OCI-LY3 (cell line): ENCODE data around the gene FBH1.
"Not testable (repeated sequence)": the region's sequence is repeated elsewhere in the genome, so short reads cannot be mapped to it uniquely, and the experiment has no call there.

Experiments
- EZH2phosphoT487 ChIP-seq: fragments of 200-600 bp; shearing (Covaris generic); IDR thresholded peaks from 2 replicates; pipeline ENCODE4 v1.6.1; 2018; ENCODE audit warnings: antibody characterized with exemption, mixed run types, low read depth
- TF ChIP-seq, protein P1 (sequence below): fragments of 200-600, 300-600 bp; sonication (generic); IDR thresholded peaks from 2 replicates; pipeline ENCODE4 v1.5.1; 2014; ENCODE audit warnings: antibody characterized with exemption, low read length, low read depth

DNA sequence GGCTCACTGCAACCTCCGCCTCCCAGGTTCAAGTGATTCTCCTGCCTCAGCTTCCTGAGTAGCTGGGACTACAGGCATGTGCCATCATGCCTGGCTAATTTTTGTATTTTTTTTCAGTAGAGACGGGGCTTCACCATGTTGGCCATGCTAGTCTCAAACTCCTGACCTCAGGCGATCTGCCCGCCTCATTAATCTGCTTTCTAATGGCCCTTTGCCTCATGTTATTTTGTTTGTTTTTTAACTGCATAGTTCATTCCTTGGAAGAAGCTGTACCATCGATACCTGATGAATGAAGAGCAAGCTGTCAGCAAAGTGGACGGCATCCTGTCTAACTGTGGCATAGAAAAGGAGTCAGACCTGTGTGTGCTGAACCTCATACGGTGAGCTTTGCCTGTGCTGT lies 18.6 kb downstream of the FBH1 start:
- TF ChIP-seq, protein P1, sequence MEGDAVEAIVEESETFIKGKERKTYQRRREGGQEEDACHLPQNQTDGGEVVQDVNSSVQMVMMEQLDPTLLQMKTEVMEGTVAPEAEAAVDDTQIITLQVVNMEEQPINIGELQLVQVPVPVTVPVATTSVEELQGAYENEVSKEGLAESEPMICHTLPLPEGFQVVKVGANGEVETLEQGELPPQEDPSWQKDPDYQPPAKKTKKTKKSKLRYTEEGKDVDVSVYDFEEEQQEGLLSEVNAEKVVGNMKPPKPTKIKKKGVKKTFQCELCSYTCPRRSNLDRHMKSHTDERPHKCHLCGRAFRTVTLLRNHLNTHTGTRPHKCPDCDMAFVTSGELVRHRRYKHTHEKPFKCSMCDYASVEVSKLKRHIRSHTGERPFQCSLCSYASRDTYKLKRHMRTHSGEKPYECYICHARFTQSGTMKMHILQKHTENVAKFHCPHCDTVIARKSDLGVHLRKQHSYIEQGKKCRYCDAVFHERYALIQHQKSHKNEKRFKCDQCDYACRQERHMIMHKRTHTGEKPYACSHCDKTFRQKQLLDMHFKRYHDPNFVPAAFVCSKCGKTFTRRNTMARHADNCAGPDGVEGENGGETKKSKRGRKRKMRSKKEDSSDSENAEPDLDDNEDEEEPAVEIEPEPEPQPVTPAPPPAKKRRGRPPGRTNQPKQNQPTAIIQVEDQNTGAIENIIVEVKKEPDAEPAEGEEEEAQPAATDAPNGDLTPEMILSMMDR, result not testable (repeated sequence)
- not testable (repeated sequence) for TF ChIP-seq EZH2phosphoT487
